Spleen (tissue), 11 donors: Measurements from ENCODE around the gene KCTD10. TPM values are rescaled to one million over a fixed set of nuclear protein-coding genes. Genes with fewer than 3 reads are reported as not detected.

Experiments used
- DNase-seq: peaks from one replicate; pipeline ENCODE4 v3.0.0-alpha.2; 2020
- H3K27ac ChIP-seq, 8 donors: fragments of 200-600 bp; sonication (generic) in 7 of 8; 1 replicate in 4 of 8; 2 replicates in 4 of 8; pipeline versions ENCODE4 v1.5.0 to v1.8.0; 2016 to 2021; ENCODE audit warnings: inconsistent platforms in 4 of 8, mild to moderate bottlenecking in 4 of 8, moderate library complexity in 1 of 8
- H3K27me3 ChIP-seq, 7 donors: fragments of 200-600 bp; sonication (generic) in 6 of 7; replicated peaks in 1 of 7; 1 replicate in 4 of 7; 2 replicates in 3 of 7; pipeline versions ENCODE4 v1.5.0 to v1.8.0; 2016 to 2021; ENCODE audit warnings: inconsistent platforms in 3 of 7, mild to moderate bottlenecking in 1 of 7
- H3K36me3 ChIP-seq, 6 donors: fragments of 200-600 bp; sonication (generic) in 5 of 6; 1 replicate in 4 of 6; 2 replicates in 2 of 6; pipeline versions ENCODE4 v1.5.0 to v1.8.0; 2016 to 2021; ENCODE audit warnings: inconsistent platforms in 2 of 6
- H3K4me1 ChIP-seq, 6 donors: fragments of 200-600 bp; sonication (generic) in 5 of 6; 1 replicate in 3 of 6; 2 replicates in 3 of 6; pipeline versions ENCODE4 v1.5.0 to v1.8.0; 2016 to 2021; ENCODE audit warnings: inconsistent platforms in 3 of 6
- H3K4me3 ChIP-seq, 8 donors: fragments of 200-600 bp; sonication (generic) in 7 of 8; 1 replicate in 4 of 8; 2 replicates in 4 of 8; pipeline versions ENCODE4 v1.5.0 to v1.8.0; 2016 to 2021; ENCODE audit warnings: inconsistent platforms in 4 of 8, mild to moderate bottlenecking in 4 of 8, moderate library complexity in 2 of 8
- H3K9me3 ChIP-seq, 8 donors: fragments of 200-600 bp; sonication (generic) in 7 of 8; 1 replicate in 4 of 8; 2 replicates in 4 of 8; pipeline versions ENCODE4 v1.5.0 to v1.8.0; 2016 to 2021; ENCODE audit warnings: inconsistent platforms in 4 of 8
- POLR2A ChIP-seq, 3 donors: fragments of 450-650 bp; IDR thresholded peaks; one replicate each; pipeline ENCODE4 v1.5.1; 2017; ENCODE audit warnings: antibody characterized with exemption in 3 of 3, mild to moderate bottlenecking in 1 of 3
- POLR2AphosphoS5 ChIP-seq, 3 donors: sonication (generic); formaldehyde crosslinking; IDR thresholded peaks; one replicate each; pipeline ENCODE4 v1.5.1; 2017; ENCODE audit warnings: antibody characterized with exemption in 3 of 3
- WGBS, 5 donors: extraction: QIAGEN DNeasy Blood & Tissue Kit in 3 of 5; methylation state at CpG; one replicate each; pipeline versions ENCODE4 v1.1.5 to v1.1.7; 2013 to 2018; 5-methylcytosine and 5-hydroxymethylcytosine counted together
- intact Hi-C: fragments of 100-400 bp; cut with DNase I; formaldehyde crosslinking; loops from one replicate; pipeline ENCODE4 v1.15.0; 2023; ENCODE audit warnings: low total_unique reads
- polyA plus RNA-seq, 3 donors: library from polyadenylated mRNA; stranded (reverse); fragments of 200-250 nt; gene quantifications; one replicate each; pipeline ENCODE4 v1.2.1, GENCODE V29; 2013
- total RNA-seq, 7 donors: library from RNA; depleted of rRNA in 3 of 7; stranded (reverse); fragments of >200 nt in 3 of 7; fragmentation: NEBNext Ultra II Directional in 4 of 7; extraction: Animal tissue kit (Norgen Biotek cat#: 25700) in 4 of 7; gene quantifications; one replicate each; pipeline versions ENCODE4 v1.1.0 to v1.2.1, GENCODE V29; 2016 to 2021
- TF ChIP-seq, protein P1 (sequence below), 11 experiments: fragments of 200-600 bp in 7 of 11; fragments of 450-650 bp in 4 of 11; sonication (generic) in 4 of 11; IDR thresholded peaks in 8 of 11; conservative IDR thresholded peaks in 3 of 11; 1 replicate in 7 of 11; 2 replicates in 4 of 11; pipeline versions ENCODE4 v1.4.0 to v1.8.0; 2016 to 2021; ENCODE audit warnings: antibody characterized with exemption in 11 of 11, inconsistent platforms in 4 of 11, mild to moderate bottlenecking in 1 of 11
- donor health status: healthy with polysubstance abuse.
- donor health status: DM: no; HTN: no; CAD: no; lungs with moderate emphysema.
- donor health status: DM: no; HTN: no; CAD: no.
- donor health status: Bipolar disorder and iron deficiency.
- donor health status: healthy.
- donor health status: DM: no; HTN: no; CAD: no.
- donor health status: DM: yes; HTN: yes; CAD: no.

KCTD10 gene
- total and polyA plus RNA-seq, 10 donors: 10.4 to 72.5 (median 48.1) TPM

GRCh38 chr12:109467978-109468676 is 9.0 kb downstream of the KCTD10 start:
- DNase-seq: no peak
- intact Hi-C loops: no loop called here
- TF ChIP-seq, protein P1, sequence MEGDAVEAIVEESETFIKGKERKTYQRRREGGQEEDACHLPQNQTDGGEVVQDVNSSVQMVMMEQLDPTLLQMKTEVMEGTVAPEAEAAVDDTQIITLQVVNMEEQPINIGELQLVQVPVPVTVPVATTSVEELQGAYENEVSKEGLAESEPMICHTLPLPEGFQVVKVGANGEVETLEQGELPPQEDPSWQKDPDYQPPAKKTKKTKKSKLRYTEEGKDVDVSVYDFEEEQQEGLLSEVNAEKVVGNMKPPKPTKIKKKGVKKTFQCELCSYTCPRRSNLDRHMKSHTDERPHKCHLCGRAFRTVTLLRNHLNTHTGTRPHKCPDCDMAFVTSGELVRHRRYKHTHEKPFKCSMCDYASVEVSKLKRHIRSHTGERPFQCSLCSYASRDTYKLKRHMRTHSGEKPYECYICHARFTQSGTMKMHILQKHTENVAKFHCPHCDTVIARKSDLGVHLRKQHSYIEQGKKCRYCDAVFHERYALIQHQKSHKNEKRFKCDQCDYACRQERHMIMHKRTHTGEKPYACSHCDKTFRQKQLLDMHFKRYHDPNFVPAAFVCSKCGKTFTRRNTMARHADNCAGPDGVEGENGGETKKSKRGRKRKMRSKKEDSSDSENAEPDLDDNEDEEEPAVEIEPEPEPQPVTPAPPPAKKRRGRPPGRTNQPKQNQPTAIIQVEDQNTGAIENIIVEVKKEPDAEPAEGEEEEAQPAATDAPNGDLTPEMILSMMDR (IDR thresholded peaks at IDR 0.05 in 8 of 11, conservative IDR thresholded peaks at IDR 0.05 in 3 of 11): no peak
- TF ChIP-seq POLR2AphosphoS5 (IDR thresholded peaks at IDR 0.05) (no peak), POLR2A (IDR thresholded peaks at IDR 0.05) (no peak)
- Histone ChIP-seq H3K27ac (peak overlapping the region in 7 of 8 donors; percentile 17 to 87 (median 43)), H3K9me3 (no peaks in the 10 kb centered on the region), H3K36me3 (peaks cover 0 to 81% (median 28%) of the 10 kb centered on the region in 6 donors), H3K4me1 (peaks cover 19 to 99% (median 65%) of the 10 kb centered on the region in 6 donors), H3K4me3 (no peak overlapping the region), H3K27me3 (no peaks in the 10 kb centered on the region)
- 59 to 73% (median 68%) methylated on average over 7 to 8 of the region's 8 CpGs for WGBS, 5 donors

DNA sequence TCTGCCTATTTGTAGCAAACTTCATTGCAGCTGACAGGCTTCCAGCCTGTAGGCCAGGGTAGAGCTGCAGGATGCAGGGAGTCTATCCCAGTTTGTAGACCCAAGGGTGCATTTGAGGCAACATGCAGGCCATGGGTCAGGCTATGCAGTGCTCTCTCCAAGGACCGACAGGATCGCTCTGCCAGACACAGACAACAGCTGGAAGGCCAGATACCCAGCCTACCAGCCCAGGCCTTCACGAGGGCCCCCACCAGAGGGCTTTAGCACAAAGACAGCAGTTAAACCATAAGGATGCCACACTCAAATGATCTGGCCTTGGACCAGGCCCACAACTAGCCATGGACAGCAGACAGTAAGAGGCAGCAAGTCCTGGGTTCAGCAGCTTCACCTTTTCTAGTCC is 10.3 kb downstream of the KCTD10 start:
- DNase-seq: no peak
- intact Hi-C loops: no loop called here
- Histone ChIP-seq H3K36me3 (peaks cover 0 to 79% (median 28%) of the 10 kb centered on the region in 6 donors), H3K9me3 (no peaks in the 10 kb centered on the region), H3K4me3 (no peak overlapping the region), H3K27ac (peak overlapping the region in 6 of 8 donors; percentile 18 to 87 (median 40)), H3K27me3 (no peaks in the 10 kb centered on the region), H3K4me1 (peaks cover 30 to 99% (median 71%) of the 10 kb centered on the region in 6 donors)
- TF ChIP-seq, protein P1 (IDR thresholded peaks at IDR 0.05 in 8 of 11, conservative IDR thresholded peaks at IDR 0.05 in 3 of 11): no peak
- TF ChIP-seq POLR2AphosphoS5 (IDR thresholded peaks at IDR 0.05) (no peak), POLR2A (IDR thresholded peaks at IDR 0.05) (no peak)
- 60 to 100% (median 76%) methylated on average over 1 to 3 of the region's 3 CpGs for WGBS, 5 donors

DNA sequence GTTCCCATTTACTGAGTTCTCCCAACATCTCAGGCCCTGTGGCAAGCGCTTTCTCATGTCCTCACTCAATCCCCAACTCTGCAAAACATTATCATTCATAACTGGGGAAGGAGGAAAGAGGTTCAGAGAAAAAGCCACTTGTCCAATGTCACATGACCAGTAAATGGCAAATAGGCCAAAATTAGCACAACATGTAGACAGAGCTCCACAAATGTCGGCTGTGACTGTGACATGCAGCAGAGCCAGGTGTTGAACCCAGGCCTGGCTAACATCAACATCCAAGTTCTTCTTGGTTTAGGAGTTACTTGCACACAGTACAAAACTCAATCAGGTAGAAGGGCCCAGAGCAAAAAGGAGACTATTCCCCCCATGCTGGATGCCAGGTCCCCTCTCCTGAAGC is 10.8 kb downstream of the KCTD10 start:
- TF ChIP-seq, protein P1 (IDR thresholded peaks at IDR 0.05 in 8 of 11, conservative IDR thresholded peaks at IDR 0.05 in 3 of 11): no peak
- no peak for TF ChIP-seq POLR2AphosphoS5 (IDR thresholded peaks at IDR 0.05)
- TF ChIP-seq POLR2A (IDR thresholded peaks at IDR 0.05): no peak
- intact Hi-C loops: no loop called here
- Histone ChIP-seq H3K9me3 (no peaks in the 10 kb centered on the region), H3K4me3 (no peak overlapping the region), H3K36me3 (peaks cover 0 to 76% (median 28%) of the 10 kb centered on the region in 6 donors), H3K27ac (peak overlapping the region in 6 of 8 donors; percentile 18 to 87 (median 40)), H3K27me3 (no peaks in the 10 kb centered on the region), H3K4me1 (peaks cover 35 to 100% (median 74%) of the 10 kb centered on the region in 6 donors)
- 78 to 95% (median 88%) methylated on average over 2 of the region's 2 CpGs for WGBS, 5 donors
- DNase-seq: no peak

- no peaks in the 10 kb centered on the region for H3K9me3 ChIP-seq
- peaks cover 47 to 100% (median 80%) of the 10 kb centered on the region in 6 donors for H3K4me1 ChIP-seq
- TF ChIP-seq POLR2AphosphoS5 (IDR thresholded peaks at IDR 0.05) (no peak), POLR2A (IDR thresholded peaks at IDR 0.05) (no peak)
- TF ChIP-seq, protein P1 (IDR thresholded peaks at IDR 0.05 in 8 of 11, conservative IDR thresholded peaks at IDR 0.05 in 3 of 11): no peak
- no peaks in the 10 kb centered on the region for H3K27me3 ChIP-seq
- intact Hi-C loops: no loop called here
- DNase-seq: no peak
- H3K27ac ChIP-seq: peak overlapping the region in 7 of 8 donors; percentile 69 to 87 (median 82)
- 82 to 92% (median 88%) methylated on average over 14 of the region's 14 CpGs for WGBS, 5 donors
- no peak overlapping the region for H3K4me3 ChIP-seq
- peaks cover 0 to 78% (median 34%) of the 10 kb centered on the region in 6 donors for H3K36me3 ChIP-seq
These were observed 12.3 kb downstream of the KCTD10 start for GRCh38 chr12:109464642-109465351.
